ENCODE measurements around the gene GABRG3. TPM values are rescaled to one million over a fixed set of nuclear protein-coding genes. Genes with fewer than 3 reads are reported as not detected.

GABRG3 gene
- total RNA-seq, 1 experiment from 2014 or later = not detected

GRCh38 chr15:27422997-27423396 lies 452.0 kb downstream of the GABRG3 start:
- ATAC-seq (no peak), DNase-seq (ENCODE audit: low read depth, low spot score) (no peak)
- TF ChIP-seq EZH2phosphoT487 (IDR thresholded peaks at IDR 0.05; ENCODE audit: borderline replicate concordance) = no peak
- no peak for TF ChIP-seq SP1 (IDR thresholded peaks at IDR 0.05; ENCODE audit: low read depth)
- TF ChIP-seq, protein P1, sequence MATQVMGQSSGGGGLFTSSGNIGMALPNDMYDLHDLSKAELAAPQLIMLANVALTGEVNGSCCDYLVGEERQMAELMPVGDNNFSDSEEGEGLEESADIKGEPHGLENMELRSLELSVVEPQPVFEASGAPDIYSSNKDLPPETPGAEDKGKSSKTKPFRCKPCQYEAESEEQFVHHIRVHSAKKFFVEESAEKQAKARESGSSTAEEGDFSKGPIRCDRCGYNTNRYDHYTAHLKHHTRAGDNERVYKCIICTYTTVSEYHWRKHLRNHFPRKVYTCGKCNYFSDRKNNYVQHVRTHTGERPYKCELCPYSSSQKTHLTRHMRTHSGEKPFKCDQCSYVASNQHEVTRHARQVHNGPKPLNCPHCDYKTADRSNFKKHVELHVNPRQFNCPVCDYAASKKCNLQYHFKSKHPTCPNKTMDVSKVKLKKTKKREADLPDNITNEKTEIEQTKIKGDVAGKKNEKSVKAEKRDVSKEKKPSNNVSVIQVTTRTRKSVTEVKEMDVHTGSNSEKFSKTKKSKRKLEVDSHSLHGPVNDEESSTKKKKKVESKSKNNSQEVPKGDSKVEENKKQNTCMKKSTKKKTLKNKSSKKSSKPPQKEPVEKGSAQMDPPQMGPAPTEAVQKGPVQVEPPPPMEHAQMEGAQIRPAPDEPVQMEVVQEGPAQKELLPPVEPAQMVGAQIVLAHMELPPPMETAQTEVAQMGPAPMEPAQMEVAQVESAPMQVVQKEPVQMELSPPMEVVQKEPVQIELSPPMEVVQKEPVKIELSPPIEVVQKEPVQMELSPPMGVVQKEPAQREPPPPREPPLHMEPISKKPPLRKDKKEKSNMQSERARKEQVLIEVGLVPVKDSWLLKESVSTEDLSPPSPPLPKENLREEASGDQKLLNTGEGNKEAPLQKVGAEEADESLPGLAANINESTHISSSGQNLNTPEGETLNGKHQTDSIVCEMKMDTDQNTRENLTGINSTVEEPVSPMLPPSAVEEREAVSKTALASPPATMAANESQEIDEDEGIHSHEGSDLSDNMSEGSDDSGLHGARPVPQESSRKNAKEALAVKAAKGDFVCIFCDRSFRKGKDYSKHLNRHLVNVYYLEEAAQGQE (IDR thresholded peaks at IDR 0.05; ENCODE audit: low read depth) = no peak
- TF ChIP-seq SRF (IDR thresholded peaks at IDR 0.05; ENCODE audit: low read depth) = no peak
- no peak for TF ChIP-seq POLR2A (IDR thresholded peaks at IDR 0.05; ENCODE audit: borderline replicate concordance, extremely low read depth, insufficient read depth, insufficient read length)
- no peak for TF ChIP-seq MAX (IDR thresholded peaks at IDR 0.05)
- no peak for TF ChIP-seq ZNF274 (IDR thresholded peaks at IDR 0.05; ENCODE audit: low read depth, low read length)
- no peak for TF ChIP-seq YY1 (IDR thresholded peaks at IDR 0.05; ENCODE audit: extremely low read depth, insufficient replicate concordance, low read depth, low read length)
- TF ChIP-seq ATF3 (IDR thresholded peaks at IDR 0.05) = no peak
- no peak for TF ChIP-seq ZFX (IDR thresholded peaks at IDR 0.05)
- TF ChIP-seq POLR2AphosphoS5 (IDR thresholded peaks at IDR 0.05; ENCODE audit: low read depth, low read length) = no peak
- TF ChIP-seq TCF7L2 (IDR thresholded peaks at IDR 0.05; ENCODE audit: borderline replicate concordance, extremely low read depth, insufficient read depth, insufficient read length) = no peak
- no peak for TF ChIP-seq ELF1 (IDR thresholded peaks at IDR 0.05; ENCODE audit: borderline replicate concordance, low read depth)
- TF ChIP-seq JUND (IDR thresholded peaks at IDR 0.05) = no peak
- TF ChIP-seq CBX3 (IDR thresholded peaks at IDR 0.05; ENCODE audit: low read depth) = no peak
- TF ChIP-seq, protein P2, sequence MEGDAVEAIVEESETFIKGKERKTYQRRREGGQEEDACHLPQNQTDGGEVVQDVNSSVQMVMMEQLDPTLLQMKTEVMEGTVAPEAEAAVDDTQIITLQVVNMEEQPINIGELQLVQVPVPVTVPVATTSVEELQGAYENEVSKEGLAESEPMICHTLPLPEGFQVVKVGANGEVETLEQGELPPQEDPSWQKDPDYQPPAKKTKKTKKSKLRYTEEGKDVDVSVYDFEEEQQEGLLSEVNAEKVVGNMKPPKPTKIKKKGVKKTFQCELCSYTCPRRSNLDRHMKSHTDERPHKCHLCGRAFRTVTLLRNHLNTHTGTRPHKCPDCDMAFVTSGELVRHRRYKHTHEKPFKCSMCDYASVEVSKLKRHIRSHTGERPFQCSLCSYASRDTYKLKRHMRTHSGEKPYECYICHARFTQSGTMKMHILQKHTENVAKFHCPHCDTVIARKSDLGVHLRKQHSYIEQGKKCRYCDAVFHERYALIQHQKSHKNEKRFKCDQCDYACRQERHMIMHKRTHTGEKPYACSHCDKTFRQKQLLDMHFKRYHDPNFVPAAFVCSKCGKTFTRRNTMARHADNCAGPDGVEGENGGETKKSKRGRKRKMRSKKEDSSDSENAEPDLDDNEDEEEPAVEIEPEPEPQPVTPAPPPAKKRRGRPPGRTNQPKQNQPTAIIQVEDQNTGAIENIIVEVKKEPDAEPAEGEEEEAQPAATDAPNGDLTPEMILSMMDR (IDR thresholded peaks at IDR 0.05 in 2 of 3, conservative IDR thresholded peaks at IDR 0.05 in 1 of 3; ENCODE audit: borderline replicate concordance in 1 of 3, insufficient read depth in 1 of 3, low read depth in 2 of 3, low read length in 2 of 3) = no peak
- no peak for TF ChIP-seq FOSL1 (IDR thresholded peaks at IDR 0.05; ENCODE audit: low read depth)
- TF ChIP-seq EZH2 (IDR thresholded peaks at IDR 0.05) = no peak
- CTCF ChIA-PET = no interaction called here
- Histone ChIP-seq H3K9ac (ENCODE audit: low read length) (no peak overlapping the region), H3K27ac (ENCODE audit: low read depth, low read length) (no peak overlapping the region), H3K9me2 (ENCODE audit: insufficient read depth) (no peaks in the 10 kb centered on the region), H2AFZ (ENCODE audit: low read depth, low read length, poor library complexity, severe bottlenecking) (no peak overlapping the region), H3K4me1 (ENCODE audit: control insufficient read depth in 1 of 2, insufficient read depth in 2 of 2, low read length in 2 of 2) (no peaks in the 10 kb centered on the region), H3K36me3 (ENCODE audit: control insufficient read depth in 1 of 2, insufficient read depth in 2 of 2, low read length in 2 of 2) (no peaks in the 10 kb centered on the region), H3K4me3 (replicated peaks in 1 of 2; ENCODE audit: low read depth in 1 of 2, low read length in 2 of 2) (no peak overlapping the region), H3K79me2 (ENCODE audit: insufficient read depth, low read length) (no peaks in the 10 kb centered on the region), H3K27me3 (ENCODE audit: insufficient read depth, low read length) (no peaks in the 10 kb centered on the region), H4K20me1 (ENCODE audit: insufficient read depth) (no peaks in the 10 kb centered on the region), H3K4me2 (ENCODE audit: low read length) (no peak overlapping the region), H3K9me3 (ENCODE audit: control insufficient read depth in 1 of 2, insufficient read depth in 1 of 2, low read depth in 1 of 2, low read length in 2 of 2) (peaks cover 7 to 14% of the 10 kb centered on the region in 2 experiments; a peak in 2 of 4 replicates)
- RAD21 ChIA-PET (ENCODE audit: low non-redundant PET in 1 of 2, low total read pairs in 2 of 2, uncharacterized antibody in 2 of 2, unreplicated experiment in 2 of 2) = no interaction called here
- no TSS peak for BruUV-seq (replicated peaks)
- POLR2A ChIA-PET = no interaction called here
- intact Hi-C loops (cut with micrococcal nuclease) = no loop called here

Measured in HCT116 (cell line).